ENCODE measurements around the gene GANAB. TPM values are rescaled to one million over a fixed set of nuclear protein-coding genes. Genes with fewer than 3 reads are reported as not detected.
A peak's percentile ranks its signal among the peaks of the same experiment; 100 is the strongest.

Gene GANAB
- total RNA-seq, 1 experiment from 2014 or later = 475 TPM

DNA sequence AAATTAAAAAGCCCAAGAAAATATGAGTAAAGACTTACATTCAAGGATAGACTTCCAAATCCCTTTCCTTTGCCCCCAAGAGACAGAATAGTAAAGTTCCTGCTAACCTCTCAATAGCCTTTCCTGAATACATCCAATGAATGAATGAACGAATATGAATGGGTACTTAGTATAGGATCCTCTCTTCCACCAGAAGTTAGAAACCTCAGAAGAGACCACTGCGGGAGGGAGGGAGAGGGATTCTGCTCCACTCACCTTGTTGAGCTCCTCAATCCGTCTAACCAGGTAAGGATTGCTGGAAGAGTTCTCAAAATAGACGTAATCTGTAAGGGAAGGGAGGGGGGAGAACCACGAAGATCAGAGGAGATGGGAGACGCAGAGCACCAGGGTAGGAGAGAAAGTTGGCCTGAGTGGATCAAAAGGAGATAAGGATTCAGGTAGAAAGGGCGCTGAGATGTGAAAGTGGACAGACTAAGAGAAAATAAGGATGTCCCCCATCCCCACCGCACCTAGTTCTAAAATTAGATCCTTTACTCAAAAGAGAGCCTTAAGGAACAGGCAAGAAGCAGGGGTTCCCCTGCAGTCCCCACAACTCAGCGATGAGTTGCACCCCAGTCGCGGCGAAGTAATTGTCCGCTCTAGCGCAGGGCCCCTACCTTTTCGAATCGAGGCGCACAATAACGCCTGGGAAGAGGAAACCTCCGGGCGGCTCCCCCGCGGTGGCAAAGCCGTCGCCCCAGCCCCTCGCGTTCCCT, 45.9 kb downstream of the GANAB start:
- CTCF ChIA-PET = no interaction called here
- Histone ChIP-seq H3K4me3 (ENCODE audit: low read depth, low read length, poor library complexity, severe bottlenecking) (peak overlapping the region; percentile 95), H3K27me3 (replicated peaks; ENCODE audit: insufficient read depth, low read depth, low read length, poor library complexity) (no peaks in the 10 kb centered on the region), H3K36me3 (ENCODE audit: insufficient read depth, low read length, poor library complexity, severe bottlenecking) (peaks cover 41% of the 10 kb centered on the region), H3K9me3 (ENCODE audit: low read depth, low read length, poor library complexity, severe bottlenecking) (no peaks in the 10 kb centered on the region), H3K4me1 (ENCODE audit: insufficient read depth, low read length, poor library complexity, severe bottlenecking) (peaks cover 21% of the 10 kb centered on the region), H3K27ac (ENCODE audit: low read depth, low read length, poor library complexity, severe bottlenecking) (peak overlapping the region; percentile 97)
- no peak for TF ChIP-seq EZH2 (IDR thresholded peaks at IDR 0.05; ENCODE audit: borderline replicate concordance, low read depth, low read length, poor library complexity, severe bottlenecking)
- TF ChIP-seq, protein P1, sequence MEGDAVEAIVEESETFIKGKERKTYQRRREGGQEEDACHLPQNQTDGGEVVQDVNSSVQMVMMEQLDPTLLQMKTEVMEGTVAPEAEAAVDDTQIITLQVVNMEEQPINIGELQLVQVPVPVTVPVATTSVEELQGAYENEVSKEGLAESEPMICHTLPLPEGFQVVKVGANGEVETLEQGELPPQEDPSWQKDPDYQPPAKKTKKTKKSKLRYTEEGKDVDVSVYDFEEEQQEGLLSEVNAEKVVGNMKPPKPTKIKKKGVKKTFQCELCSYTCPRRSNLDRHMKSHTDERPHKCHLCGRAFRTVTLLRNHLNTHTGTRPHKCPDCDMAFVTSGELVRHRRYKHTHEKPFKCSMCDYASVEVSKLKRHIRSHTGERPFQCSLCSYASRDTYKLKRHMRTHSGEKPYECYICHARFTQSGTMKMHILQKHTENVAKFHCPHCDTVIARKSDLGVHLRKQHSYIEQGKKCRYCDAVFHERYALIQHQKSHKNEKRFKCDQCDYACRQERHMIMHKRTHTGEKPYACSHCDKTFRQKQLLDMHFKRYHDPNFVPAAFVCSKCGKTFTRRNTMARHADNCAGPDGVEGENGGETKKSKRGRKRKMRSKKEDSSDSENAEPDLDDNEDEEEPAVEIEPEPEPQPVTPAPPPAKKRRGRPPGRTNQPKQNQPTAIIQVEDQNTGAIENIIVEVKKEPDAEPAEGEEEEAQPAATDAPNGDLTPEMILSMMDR (conservative IDR thresholded peaks at IDR 0.05; ENCODE audit: low read depth, low read length) = no peak
- POLR2A ChIA-PET (ENCODE audit: low non-redundant PET) = no interaction called here
- no peak for DNase-seq (ENCODE audit: low spot score)
- no TSS peak for BruUV-seq (replicated peaks)
- intact Hi-C loops (cut with micrococcal nuclease; ENCODE audit: unreplicated experiment) = no loop called here

DNA sequence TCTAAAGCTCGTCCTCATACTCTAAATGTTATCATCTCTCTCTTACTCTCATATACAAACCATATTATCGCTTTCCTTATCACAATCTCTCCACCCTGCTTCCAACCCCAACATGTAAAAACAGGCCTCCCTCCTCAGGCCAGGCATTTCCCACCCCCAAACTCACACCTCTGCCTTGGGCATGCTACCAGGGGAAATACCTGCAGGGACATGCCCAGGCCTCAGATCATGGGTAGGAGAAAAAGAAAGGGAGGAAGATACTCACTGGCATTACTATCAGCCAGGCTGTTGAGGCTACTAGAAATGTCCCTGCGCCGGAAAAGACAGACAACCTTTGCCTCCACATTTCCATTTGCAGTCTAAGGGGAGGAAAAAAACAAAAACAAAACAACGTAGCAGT, 46.5 kb downstream of the GANAB start:
- intact Hi-C loops (cut with micrococcal nuclease; ENCODE audit: unreplicated experiment) = loop anchor here (10.0 kb wide), 1 partner anchor 255 kb away; no protein-coding TSS in a partner anchor
- no peak for TF ChIP-seq EZH2 (IDR thresholded peaks at IDR 0.05; ENCODE audit: borderline replicate concordance, low read depth, low read length, poor library complexity, severe bottlenecking)
- TF ChIP-seq, protein P1 (conservative IDR thresholded peaks at IDR 0.05; ENCODE audit: low read depth, low read length) = no peak

DNA sequence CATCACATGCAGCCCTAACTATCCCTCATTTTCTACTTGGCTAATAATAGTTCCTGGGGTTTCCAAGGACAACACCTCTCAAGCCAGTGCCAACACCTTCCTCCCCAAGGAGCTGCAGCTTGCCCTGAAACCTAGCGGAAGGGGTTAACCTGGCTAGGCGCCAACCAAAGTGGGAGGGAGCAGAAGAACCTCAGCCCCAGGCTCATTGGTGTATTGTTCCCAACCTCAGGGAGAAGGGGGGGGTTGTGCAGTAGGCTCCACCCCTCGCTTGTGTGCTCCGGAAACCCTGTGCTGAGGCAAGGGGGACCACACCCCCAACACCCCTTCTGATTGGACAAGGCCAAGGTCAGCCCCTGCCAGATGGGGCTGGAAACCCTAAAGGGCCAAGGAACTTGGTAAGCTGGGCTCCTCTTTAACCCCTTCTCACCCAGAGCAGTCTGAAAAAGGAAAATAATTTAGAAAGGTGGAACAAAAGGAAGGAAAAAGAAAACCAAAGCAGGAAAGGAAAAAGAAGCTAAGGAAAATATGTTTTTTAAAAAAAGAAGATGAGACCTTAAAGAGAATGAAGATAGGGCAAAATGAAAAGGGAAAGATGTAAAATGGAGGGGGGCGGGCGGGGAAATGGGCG, 47.2 kb downstream of the GANAB start:
- Histone ChIP-seq H3K27ac (ENCODE audit: low read depth, low read length, poor library complexity, severe bottlenecking) (peak overlapping the region; percentile 97), H3K4me1 (ENCODE audit: insufficient read depth, low read length, poor library complexity, severe bottlenecking) (peaks cover 21% of the 10 kb centered on the region), H3K9me3 (ENCODE audit: low read depth, low read length, poor library complexity, severe bottlenecking) (no peaks in the 10 kb centered on the region), H3K27me3 (replicated peaks; ENCODE audit: insufficient read depth, low read depth, low read length, poor library complexity) (no peaks in the 10 kb centered on the region), H3K36me3 (ENCODE audit: insufficient read depth, low read length, poor library complexity, severe bottlenecking) (peaks cover 55% of the 10 kb centered on the region), H3K4me3 (ENCODE audit: low read depth, low read length, poor library complexity, severe bottlenecking) (peak overlapping the region; percentile 95)
- ChIA-PET CTCF (interaction anchor here (0.5 to 1.3 kb wide), 3 partner anchors 13 to 476 kb away, joined by 3 to 5 read pairs (median 4); partner anchors contain the start of gene INCENP), POLR2A (ENCODE audit: low non-redundant PET) (no interaction called here)
- TF ChIP-seq, protein P1 (conservative IDR thresholded peaks at IDR 0.05; ENCODE audit: low read depth, low read length) = no peak
- no peak for TF ChIP-seq EZH2 (IDR thresholded peaks at IDR 0.05; ENCODE audit: borderline replicate concordance, low read depth, low read length, poor library complexity, severe bottlenecking)
- DNase-seq (ENCODE audit: low spot score) = peak; percentile 100
- BruUV-seq (replicated peaks) = no TSS peak
- intact Hi-C loops (cut with micrococcal nuclease; ENCODE audit: unreplicated experiment) = loop anchor here (10.0 kb wide), 1 partner anchor 256 kb away; no protein-coding TSS in a partner anchor

More for the DNA sequence above, 46.5 kb downstream of the GANAB start:
- Histone ChIP-seq H3K27me3 (replicated peaks; ENCODE audit: insufficient read depth, low read depth, low read length, poor library complexity) (no peaks in the 10 kb centered on the region), H3K4me3 (ENCODE audit: low read depth, low read length, poor library complexity, severe bottlenecking) (peak overlapping the region; percentile 95), H3K4me1 (ENCODE audit: insufficient read depth, low read length, poor library complexity, severe bottlenecking) (peaks cover 21% of the 10 kb centered on the region), H3K9me3 (ENCODE audit: low read depth, low read length, poor library complexity, severe bottlenecking) (no peaks in the 10 kb centered on the region), H3K36me3 (ENCODE audit: insufficient read depth, low read length, poor library complexity, severe bottlenecking) (peaks cover 47% of the 10 kb centered on the region), H3K27ac (ENCODE audit: low read depth, low read length, poor library complexity, severe bottlenecking) (peak overlapping the region; percentile 97)
- CTCF ChIA-PET = interaction anchor here (0.5 to 1.3 kb wide), 3 partner anchors 12 to 476 kb away, joined by 3 to 5 read pairs (median 4); partner anchors contain the start of gene INCENP
- POLR2A ChIA-PET (ENCODE audit: low non-redundant PET) = no interaction called here
- TSS peak; percentile 41 for BruUV-seq (replicated peaks)
- no peak for DNase-seq (ENCODE audit: low spot score)

Data from A673 (cell line).